NCI-H526 (cell line): ENCODE measurements around the gene KRTAP3-3.
"Not testable (repeated sequence)": the region's sequence is repeated elsewhere in the genome, so short reads cannot be mapped to it uniquely, and the experiment has no call there.

ENCODE experiments used
- DNase-seq, 2 experiments: peaks; one replicate each; lab custom pipeline; 2025; lab: John Stamatoyannopoulos, UW

KRTAP3-3 gene

DNA sequence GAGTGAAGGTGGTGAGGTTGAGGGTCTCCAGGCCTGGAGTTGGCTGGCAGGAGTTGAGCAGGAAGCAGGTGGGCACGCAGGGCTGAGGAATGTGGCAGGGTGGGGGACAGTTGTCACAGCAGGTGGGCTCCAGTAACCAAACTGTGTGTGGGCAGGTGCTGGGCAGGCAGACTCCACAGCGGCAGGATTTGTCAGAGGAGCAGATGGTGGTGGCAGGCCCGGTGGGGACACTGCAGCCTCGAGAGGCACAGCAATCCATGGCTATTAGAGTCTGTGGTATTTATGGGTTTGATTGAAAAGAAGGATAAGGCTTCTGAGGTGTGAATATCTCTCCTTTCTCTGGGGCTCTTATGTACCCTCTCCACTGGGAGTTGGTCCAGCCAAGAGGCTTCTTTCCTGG, at the start of gene KRTAP3-3:
TSS of gene KRTAP3-3 (minus strand) at position 326 of the 400 bp plus-strand sequence. CDS start at position 259, 67 bp downstream.
- DNase-seq: no peak

- DNase-seq: no peak
Observed at GRCh38 chr17:41042953-41043352, 49.0 kb upstream of the KRTAP3-3 start.

DNA sequence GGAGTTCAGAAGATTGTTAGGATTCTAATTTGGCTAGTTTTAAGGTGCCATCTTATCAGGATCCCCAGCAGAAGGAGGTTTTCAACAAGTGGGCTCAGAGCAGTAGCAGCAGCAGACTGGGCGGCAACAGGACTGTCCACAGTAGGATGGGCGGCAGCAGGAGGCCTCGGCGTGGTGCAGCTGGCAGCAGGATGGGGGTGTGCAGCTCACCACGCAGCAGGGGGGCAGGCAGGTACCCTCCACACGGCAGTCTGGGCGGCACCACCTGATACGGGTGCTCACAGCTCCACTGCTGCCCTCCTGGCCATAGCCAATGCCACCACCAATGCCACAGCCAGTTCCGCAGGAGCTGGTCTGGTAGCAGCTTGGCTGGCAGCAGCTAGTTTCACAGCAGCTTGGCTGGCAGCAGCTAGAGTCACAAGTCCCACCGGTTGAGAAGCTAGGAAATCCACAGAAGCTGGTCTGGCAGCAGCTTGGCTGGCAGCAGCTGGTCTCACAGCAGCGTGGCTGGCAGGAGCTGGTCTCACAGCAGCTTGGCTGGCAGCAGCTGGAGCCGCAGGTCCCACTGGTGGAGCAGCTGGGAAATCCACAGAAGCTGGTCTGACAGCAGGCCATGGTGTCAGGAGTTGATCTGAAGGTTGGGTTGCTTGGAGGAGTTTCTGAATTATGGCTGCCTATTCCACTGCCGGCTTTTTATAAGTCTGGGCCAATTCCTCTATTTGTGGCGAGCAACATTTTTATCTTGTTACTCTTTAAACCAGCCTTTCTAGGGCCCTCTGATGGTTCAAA, 47.0 kb upstream of the KRTAP3-3 start, which contains the start of gene KRTAP1-1:
TSS of gene KRTAP1-1 (minus strand) at position 668 of the 789 bp plus-strand sequence. CDS start at position 615, 53 bp downstream.
- DNase-seq: peak in 1 of 2 experiments; percentile 13

DNA sequence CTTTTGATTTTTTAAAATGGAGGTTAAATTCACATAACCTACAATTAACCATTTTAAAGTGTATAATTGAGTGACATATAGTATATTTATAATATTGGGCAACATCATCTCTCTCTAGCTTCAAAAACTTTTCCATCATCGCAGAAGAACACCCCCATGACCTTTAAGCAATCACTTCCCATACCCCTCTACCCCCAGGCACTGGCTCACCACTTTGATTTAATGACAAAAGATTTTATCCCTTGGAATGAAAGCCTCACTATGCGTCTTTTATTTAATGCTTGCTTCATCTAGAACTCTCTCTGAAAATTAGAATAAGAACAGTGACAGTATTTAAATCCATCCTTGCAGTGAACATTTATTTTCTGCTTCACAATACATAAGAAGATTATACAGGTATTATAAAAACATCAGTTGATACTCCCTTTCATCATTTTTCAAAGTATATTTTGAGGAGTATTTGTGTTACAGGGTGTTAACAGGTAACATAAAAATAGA, 43.9 kb upstream of the KRTAP3-3 start:
- DNase-seq: no peak

DNA sequence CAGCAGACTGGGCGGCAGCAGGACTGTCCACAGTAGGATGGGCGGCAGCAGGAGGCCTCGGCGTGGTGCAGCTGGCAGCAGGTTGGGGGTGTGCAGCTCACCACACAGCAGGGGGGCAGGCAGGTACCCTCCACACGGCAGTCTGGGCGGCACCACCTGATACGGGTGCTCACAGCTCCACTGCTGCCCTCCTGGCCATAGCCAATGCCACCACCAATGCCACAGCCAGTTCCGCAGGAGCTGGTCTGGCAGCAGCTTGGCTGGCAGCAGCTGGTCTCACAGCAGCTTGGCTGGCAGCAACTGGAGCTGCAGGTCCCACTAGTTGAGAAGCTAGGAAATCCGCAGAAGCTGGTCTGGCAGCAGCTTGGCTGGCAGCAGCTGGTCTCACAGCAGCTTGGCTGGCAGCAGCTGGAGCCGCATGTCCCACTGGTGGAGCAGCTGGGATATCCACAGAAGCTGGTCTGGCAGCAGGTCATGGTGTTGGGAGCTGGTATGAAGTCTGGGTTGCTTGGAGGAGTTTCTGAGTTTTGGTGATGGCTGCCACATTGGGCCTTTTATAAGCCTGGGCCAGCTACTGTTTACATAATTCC, 40.5 kb upstream of the KRTAP3-3 start, which contains the start of gene KRTAP1-3:
TSS of gene KRTAP1-3 (minus strand) at position 529 of the 590 bp plus-strand sequence. CDS start at position 476, 53 bp downstream.
- not testable (repeated sequence) for DNase-seq

GRCh38 chr17:41029633-41030245, 35.8 kb upstream of the KRTAP3-3 start, which contains the start of gene KRTAP1-4:
Gene KRTAP1-4, minus strand, starts transcription at chr17:41030195. Its CDS starts 117 bp downstream, at chr17:41030078.
- DNase-seq: no peak

- no peak for DNase-seq
Observed at GRCh38 chr17:41026715-41027471, 32.9 kb upstream of the KRTAP3-3 start, which contains the start of gene KRTAP1-5. Gene KRTAP1-5, minus strand, starts transcription at chr17:41027208. Its CDS starts 53 bp downstream, at chr17:41027155.

- no peak for DNase-seq
Observed at GRCh38 chr17:41024697-41025096, 30.7 kb upstream of the KRTAP3-3 start.

DNA sequence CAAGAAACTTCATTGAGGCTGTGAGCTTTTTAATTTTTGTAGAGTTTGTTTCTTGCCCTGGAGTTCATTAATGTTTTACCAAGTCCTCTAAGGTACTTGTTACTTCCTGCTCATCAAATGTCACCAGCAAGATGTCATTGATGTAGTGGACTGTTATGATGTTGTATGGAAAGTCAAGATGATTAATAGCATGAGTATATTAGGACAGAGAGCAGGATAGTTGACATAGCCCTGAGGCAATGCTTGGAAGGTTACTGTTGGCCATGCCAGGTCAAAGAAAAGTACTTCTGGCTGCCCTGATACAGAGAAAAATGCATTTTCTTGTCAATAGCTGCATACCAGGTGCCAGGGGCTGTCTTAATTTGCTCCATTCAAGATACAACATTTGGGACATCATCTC, 26.4 kb upstream of the KRTAP3-3 start:
- DNase-seq: no peak

GRCh38 chr17:41019415-41019814, 25.5 kb upstream of the KRTAP3-3 start:
- no peak for DNase-seq

GRCh38 chr17:41018541-41018940, 24.6 kb upstream of the KRTAP3-3 start:
- no peak for DNase-seq

- DNase-seq: no peak
Observed at GRCh38 chr17:41016578-41017215, 22.7 kb upstream of the KRTAP3-3 start.

DNA sequence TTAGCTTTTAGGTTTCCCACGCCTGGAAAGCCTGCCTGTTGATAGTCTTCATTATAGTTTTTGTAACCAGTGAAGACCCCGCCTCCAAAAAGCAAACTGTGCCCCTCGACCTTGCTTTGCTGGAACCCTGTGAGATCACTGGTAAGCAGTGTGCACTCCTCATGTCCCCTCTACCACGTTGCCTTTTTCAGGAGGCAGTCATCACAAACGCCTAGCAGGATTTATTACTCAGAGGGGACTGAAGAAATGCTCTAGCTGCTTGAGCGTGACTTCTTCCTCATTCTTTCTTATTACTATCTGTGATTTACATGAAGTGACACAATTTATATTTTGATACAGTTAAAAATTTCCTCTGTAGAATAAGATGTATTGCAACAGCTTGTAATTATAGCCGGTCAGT, 21.5 kb upstream of the KRTAP3-3 start:
- no peak for DNase-seq

GRCh38 chr17:41013606-41014005, 19.6 kb upstream of the KRTAP3-3 start:
- no peak for DNase-seq

- no peak for DNase-seq
Observed at GRCh38 chr17:41013181-41013580, 19.2 kb upstream of the KRTAP3-3 start.

GRCh38 chr17:41012326-41013120, 18.6 kb upstream of the KRTAP3-3 start:
- no peak for DNase-seq

GRCh38 chr17:41010441-41010840, 16.5 kb upstream of the KRTAP3-3 start:
- peak; percentile 33 to 63 for DNase-seq

DNA sequence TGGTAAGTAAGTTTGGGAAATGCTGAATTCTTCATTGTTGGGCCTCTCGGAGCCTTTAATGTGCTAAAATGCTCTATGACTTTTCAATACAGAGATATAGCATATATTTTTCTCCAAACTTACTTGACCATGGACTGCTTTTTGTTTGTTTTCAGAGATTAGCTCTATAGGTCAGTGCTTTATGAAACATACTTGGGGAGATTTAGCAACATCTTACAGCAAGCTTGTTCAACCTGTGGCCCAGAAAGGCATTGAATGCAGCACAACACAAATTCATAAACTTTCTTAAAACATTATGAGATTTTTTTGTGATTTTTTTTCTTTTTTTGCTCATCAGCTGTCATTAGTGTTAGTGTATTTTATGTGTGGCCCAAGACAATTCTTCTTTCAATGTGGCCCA, 16.0 kb upstream of the KRTAP3-3 start:
- no peak for DNase-seq

- DNase-seq: peak; percentile 28 to 50
Observed at GRCh38 chr17:41009301-41009760, 15.4 kb upstream of the KRTAP3-3 start.

- DNase-seq: peak; percentile 36 to 80
Observed at GRCh38 chr17:41008811-41009210, 14.8 kb upstream of the KRTAP3-3 start, which contains the start of gene KRTAP3-1. Gene KRTAP3-1, minus strand, starts transcription at chr17:41009128. Its CDS starts 54 bp downstream, at chr17:41009074.
